HEK293 (cell line): ENCODE measurements around the gene LAMTOR3.

Source experiments
- CTCF ChIA-PET: fragments of 350-600 bp; formaldehyde crosslinking; extraction: SDS; loops from one replicate; lab custom pipeline; 2021; ENCODE audit warnings: antibody characterized with exemption; lab: Yijun Ruan, JAX
- POLR2A ChIA-PET: fragments of 300-600 bp; formaldehyde crosslinking; extraction: SDS; loops from one replicate; lab custom pipeline; 2020; ENCODE audit warnings: antibody characterized with exemption, inconsistent platforms; lab: Yijun Ruan, JAX
- H3K27ac ChIP-seq: fragments of 200-500 bp; sonication (Bioruptor generic); 2 replicates; pipeline ENCODE4 v1.5.1; 2014; ENCODE audit warnings: low read depth, low read length, control low read depth, inconsistent platforms; ENCODE audit errors: extremely low read depth
- H3K36me3 ChIP-seq, 2 experiments: fragments of 200-500 bp in 1 of 2; sonication (Bioruptor generic) in 1 of 2; 1 replicate in 1 of 2; 2 replicates in 1 of 2; pipeline ENCODE4 v1.5.1; 2014 to 2017; ENCODE audit warnings: inconsistent platforms in 2 of 2, low read length in 2 of 2; ENCODE audit not compliant: control insufficient read depth in 2 of 2, insufficient read depth in 1 of 2
- H3K4me1 ChIP-seq: fragments of 200-500 bp; sonication (Bioruptor generic); 2 replicates; pipeline ENCODE4 v1.5.1; 2014; ENCODE audit warnings: mild to moderate bottlenecking, low read length, inconsistent platforms; ENCODE audit not compliant: control insufficient read depth, insufficient read depth
- H3K4me3 ChIP-seq: 2 replicates; pipeline ENCODE4 v1.5.1; 2011; ENCODE audit warnings: low read depth, mild to moderate bottlenecking, control low read depth, low read length, moderate library complexity
- H3K9me3 ChIP-seq: fragments of 200-500 bp; sonication (Bioruptor generic); 2 replicates; pipeline ENCODE4 v1.5.1; 2014; ENCODE audit warnings: low read depth, low read length, inconsistent platforms; ENCODE audit not compliant: control insufficient read depth, insufficient read depth
- HOXD13 ChIP-seq: sonication (generic); formaldehyde crosslinking; IDR thresholded peaks from 2 replicates; pipeline ENCODE4 v1.8.0; 2022; ENCODE audit warnings: missing genetic modification reagents, borderline replicate concordance
- PRDM6 ChIP-seq: fragments of 450-650 bp; formaldehyde crosslinking; IDR thresholded peaks from 2 replicates; pipeline ENCODE4 v1.5.1; 2017; ENCODE audit warnings: missing biosample characterization, missing genetic modification characterization
- SETDB1 ChIP-seq: IDR thresholded peaks from one replicate; pipeline ENCODE4 v1.6.1; 2017; ENCODE audit warnings: mild to moderate bottlenecking, low read length, moderate library complexity, mixed read lengths; ENCODE audit not compliant: insufficient read length
- YY2 ChIP-seq: fragments of 450-650 bp; formaldehyde crosslinking; IDR thresholded peaks from 2 replicates; pipeline ENCODE4 v1.5.1; 2016; ENCODE audit warnings: missing biosample characterization, missing genetic modification characterization
- ZBTB20 ChIP-seq: fragments of 450-650 bp; formaldehyde crosslinking; IDR thresholded peaks from 2 replicates; pipeline ENCODE4 v1.5.1; 2016; ENCODE audit warnings: missing biosample characterization, missing genetic modification characterization
- ZNF112 ChIP-seq: fragments of 450-650 bp; formaldehyde crosslinking; IDR thresholded peaks from 2 replicates; pipeline ENCODE4 v1.5.0; 2017; ENCODE audit warnings: missing biosample characterization, missing genetic modification characterization
- ZNF146 ChIP-seq: fragments of 450-650 bp; formaldehyde crosslinking; IDR thresholded peaks from 2 replicates; pipeline ENCODE4 v1.5.1; 2016; ENCODE audit warnings: missing biosample characterization, missing genetic modification characterization
- ZNF335 ChIP-seq: fragments of 450-650 bp; formaldehyde crosslinking; conservative IDR thresholded peaks from 2 replicates; pipeline ENCODE4 v1.5.1; 2016; ENCODE audit warnings: missing biosample characterization, missing genetic modification characterization
- ZNF473 ChIP-seq: fragments of 450-650 bp; formaldehyde crosslinking; IDR thresholded peaks from 2 replicates; pipeline ENCODE4 v1.5.1; 2017; ENCODE audit warnings: missing biosample characterization, missing genetic modification characterization
- ZNF549 ChIP-seq: fragments of 450-650 bp; IDR thresholded peaks from 2 replicates; pipeline ENCODE4 v1.5.1; 2018; ENCODE audit warnings: missing biosample characterization, missing genetic modification characterization, mild to moderate bottlenecking, inconsistent platforms, moderate library complexity
- ZNF571 ChIP-seq: fragments of 450-650 bp; formaldehyde crosslinking; IDR thresholded peaks from 2 replicates; pipeline ENCODE4 v1.5.0; 2017; ENCODE audit warnings: missing biosample characterization, missing genetic modification characterization
- ZNF704 ChIP-seq: fragments of 450-650 bp; formaldehyde crosslinking; IDR thresholded peaks from 2 replicates; pipeline ENCODE4 v1.5.1; 2016; ENCODE audit warnings: missing biosample characterization, missing genetic modification characterization
- ZNF768 ChIP-seq: fragments of 450-650 bp; formaldehyde crosslinking; IDR thresholded peaks from 2 replicates; pipeline ENCODE4 v1.5.1; 2018; ENCODE audit warnings: missing biosample characterization, mild to moderate bottlenecking, missing genetic modification characterization
- ZNF837 ChIP-seq: fragments of 450-650 bp; formaldehyde crosslinking; IDR thresholded peaks from 2 replicates; pipeline ENCODE4 v1.5.1; 2016; ENCODE audit warnings: missing biosample characterization, missing genetic modification characterization
- TF ChIP-seq, protein P1 (sequence below): IDR thresholded peaks from 2 replicates; pipeline ENCODE4 v1.6.1; 2011; ENCODE audit warnings: mild to moderate bottlenecking, low read depth, low read length, borderline replicate concordance
- TF ChIP-seq, protein P2 (sequence below): fragments of 450-650 bp; formaldehyde crosslinking; IDR thresholded peaks from 2 replicates; pipeline ENCODE4 v1.5.1; 2016; ENCODE audit warnings: missing biosample characterization, missing genetic modification characterization
- TF ChIP-seq, protein P3 (sequence below): fragments of 450-650 bp; formaldehyde crosslinking; IDR thresholded peaks from 2 replicates; pipeline ENCODE4 v1.5.1; 2016; ENCODE audit warnings: missing biosample characterization, missing genetic modification characterization

Gene LAMTOR3

GRCh38 chr4:99853999-99854398 is 40.2 kb downstream of the LAMTOR3 start:
- TF ChIP-seq ZNF837: no peak
- TF ChIP-seq, protein P1, sequence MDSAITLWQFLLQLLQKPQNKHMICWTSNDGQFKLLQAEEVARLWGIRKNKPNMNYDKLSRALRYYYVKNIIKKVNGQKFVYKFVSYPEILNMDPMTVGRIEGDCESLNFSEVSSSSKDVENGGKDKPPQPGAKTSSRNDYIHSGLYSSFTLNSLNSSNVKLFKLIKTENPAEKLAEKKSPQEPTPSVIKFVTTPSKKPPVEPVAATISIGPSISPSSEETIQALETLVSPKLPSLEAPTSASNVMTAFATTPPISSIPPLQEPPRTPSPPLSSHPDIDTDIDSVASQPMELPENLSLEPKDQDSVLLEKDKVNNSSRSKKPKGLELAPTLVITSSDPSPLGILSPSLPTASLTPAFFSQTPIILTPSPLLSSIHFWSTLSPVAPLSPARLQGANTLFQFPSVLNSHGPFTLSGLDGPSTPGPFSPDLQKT: no peak
- no peak for TF ChIP-seq SETDB1
- TF ChIP-seq ZNF549: no peak
- TF ChIP-seq, all 188 proteins: peak for 0
- H3K4me3 ChIP-seq: no peak overlapping the region
- no peak overlapping the region for H3K27ac ChIP-seq
- ChIA-PET CTCF (no interaction called here), POLR2A (no interaction called here)
- no peaks in the 10 kb centered on the region for H3K9me3 ChIP-seq
- no peaks in the 10 kb centered on the region for H3K36me3 ChIP-seq
- no peaks in the 10 kb centered on the region for H3K4me1 ChIP-seq

- Histone ChIP-seq H3K4me3 (no peak overlapping the region), H3K4me1 (no peaks in the 10 kb centered on the region), H3K36me3 (no peaks in the 10 kb centered on the region), H3K27ac (no peak overlapping the region), H3K9me3 (no peaks in the 10 kb centered on the region)
- CTCF ChIA-PET: interaction anchor here (0.9 kb wide), 1 partner anchor 42 kb away, joined by 3 read pairs; no protein-coding TSS in a partner anchor
- TF ChIP-seq ZNF704 (no peak), ZBTB20 (tag by site-specific recombination) (no peak)
- POLR2A ChIA-PET: no interaction called here
Measured at GRCh38 chr4:99853190-99853589, 41.0 kb downstream of the LAMTOR3 start.

DNA sequence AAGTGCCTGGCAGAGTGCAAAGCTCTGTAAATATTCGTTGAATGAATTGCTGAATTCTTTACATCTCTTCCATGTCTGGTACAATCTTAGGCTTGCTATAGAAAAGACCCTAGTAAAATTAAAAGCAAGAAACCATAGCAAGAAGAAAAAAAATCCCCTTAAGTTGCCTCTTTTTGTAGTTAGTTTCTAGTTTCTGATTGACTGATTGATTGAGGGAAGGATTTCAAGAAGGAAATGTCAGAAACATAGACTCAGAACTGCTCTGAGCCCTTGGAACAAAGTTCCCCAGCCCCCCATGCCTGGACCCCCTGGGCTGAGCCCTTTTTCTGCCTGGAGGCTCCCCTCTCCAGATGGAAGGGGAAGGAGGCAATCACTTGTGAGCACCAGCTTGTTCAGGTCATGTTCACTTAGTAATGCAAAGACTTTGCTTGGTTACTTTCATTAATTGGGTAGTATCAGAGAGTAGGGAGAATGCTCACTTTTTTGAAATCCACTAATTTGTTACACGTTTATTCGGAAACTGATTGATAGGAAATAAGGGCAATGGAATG is 42.0 kb downstream of the LAMTOR3 start:
- Histone ChIP-seq H3K4me1 (no peaks in the 10 kb centered on the region), H3K27ac (no peak overlapping the region), H3K4me3 (no peak overlapping the region), H3K36me3 (no peaks in the 10 kb centered on the region), H3K9me3 (no peaks in the 10 kb centered on the region)
- ChIA-PET POLR2A (no interaction called here), CTCF (interaction anchor here (0.6 to 0.9 kb wide), 2 partner anchors 37 to 41 kb away, joined by 3 read pairs; no protein-coding TSS in a partner anchor)
- TF ChIP-seq ZNF571 (tag by site-specific recombination) (no peak), ZNF768 (tag by site-specific recombination) (no peak), ZNF112 (no peak), PRDM6 (tag by site-specific recombination) (no peak), ZNF473 (tag by site-specific recombination) (no peak), HOXD13 (CRISPR knock-in tag) (no peak), ZNF837 (no peak), ZNF335 (tag by site-specific recombination) (no peak), ZNF146 (tag by site-specific recombination) (no peak), YY2 (no peak)
- TF ChIP-seq, protein P2, sequence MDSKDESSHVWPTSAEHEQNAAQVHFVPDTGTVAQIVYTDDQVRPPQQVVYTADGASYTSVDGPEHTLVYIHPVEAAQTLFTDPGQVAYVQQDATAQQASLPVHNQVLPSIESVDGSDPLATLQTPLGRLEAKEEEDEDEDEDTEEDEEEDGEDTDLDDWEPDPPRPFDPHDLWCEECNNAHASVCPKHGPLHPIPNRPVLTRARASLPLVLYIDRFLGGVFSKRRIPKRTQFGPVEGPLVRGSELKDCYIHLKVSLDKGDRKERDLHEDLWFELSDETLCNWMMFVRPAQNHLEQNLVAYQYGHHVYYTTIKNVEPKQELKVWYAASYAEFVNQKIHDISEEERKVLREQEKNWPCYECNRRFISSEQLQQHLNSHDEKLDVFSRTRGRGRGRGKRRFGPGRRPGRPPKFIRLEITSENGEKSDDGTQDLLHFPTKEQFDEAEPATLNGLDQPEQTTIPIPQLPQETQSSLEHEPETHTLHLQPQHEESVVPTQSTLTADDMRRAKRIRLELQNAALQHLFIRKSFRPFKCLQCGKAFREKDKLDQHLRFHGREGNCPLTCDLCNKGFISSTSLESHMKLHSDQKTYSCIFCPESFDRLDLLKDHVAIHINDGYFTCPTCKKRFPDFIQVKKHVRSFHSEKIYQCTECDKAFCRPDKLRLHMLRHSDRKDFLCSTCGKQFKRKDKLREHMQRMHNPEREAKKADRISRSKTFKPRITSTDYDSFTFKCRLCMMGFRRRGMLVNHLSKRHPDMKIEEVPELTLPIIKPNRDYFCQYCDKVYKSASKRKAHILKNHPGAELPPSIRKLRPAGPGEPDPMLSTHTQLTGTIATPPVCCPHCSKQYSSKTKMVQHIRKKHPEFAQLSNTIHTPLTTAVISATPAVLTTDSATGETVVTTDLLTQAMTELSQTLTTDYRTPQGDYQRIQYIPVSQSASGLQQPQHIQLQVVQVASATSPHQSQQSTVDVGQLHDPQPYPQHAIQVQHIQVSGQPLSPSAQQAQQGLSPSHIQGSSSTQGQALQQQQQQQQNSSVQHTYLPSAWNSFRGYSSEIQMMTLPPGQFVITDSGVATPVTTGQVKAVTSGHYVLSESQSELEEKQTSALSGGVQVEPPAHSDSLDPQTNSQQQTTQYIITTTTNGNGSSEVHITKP (tag by site-specific recombination): no peak
- TF ChIP-seq, protein P3, sequence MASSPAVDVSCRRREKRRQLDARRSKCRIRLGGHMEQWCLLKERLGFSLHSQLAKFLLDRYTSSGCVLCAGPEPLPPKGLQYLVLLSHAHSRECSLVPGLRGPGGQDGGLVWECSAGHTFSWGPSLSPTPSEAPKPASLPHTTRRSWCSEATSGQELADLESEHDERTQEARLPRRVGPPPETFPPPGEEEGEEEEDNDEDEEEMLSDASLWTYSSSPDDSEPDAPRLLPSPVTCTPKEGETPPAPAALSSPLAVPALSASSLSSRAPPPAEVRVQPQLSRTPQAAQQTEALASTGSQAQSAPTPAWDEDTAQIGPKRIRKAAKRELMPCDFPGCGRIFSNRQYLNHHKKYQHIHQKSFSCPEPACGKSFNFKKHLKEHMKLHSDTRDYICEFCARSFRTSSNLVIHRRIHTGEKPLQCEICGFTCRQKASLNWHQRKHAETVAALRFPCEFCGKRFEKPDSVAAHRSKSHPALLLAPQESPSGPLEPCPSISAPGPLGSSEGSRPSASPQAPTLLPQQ: no peak
